AG04449 (cell line): ENCODE data around the gene CMTM3.

Experiments used
- CTCF ChIA-PET: fragments of 350-600 bp; formaldehyde crosslinking; extraction: SDS; loops from one replicate; lab custom pipeline; 2021; ENCODE audit warnings: antibody characterized with exemption; lab: Yijun Ruan, JAX
- POLR2A ChIA-PET: fragments of 400-600, 350-600 bp; formaldehyde crosslinking; extraction: SDS; loops from one replicate; lab custom pipeline; 2020; ENCODE audit warnings: antibody characterized with exemption, inconsistent platforms; lab: Yijun Ruan, JAX
- DNase-seq: peaks from one replicate; pipeline ENCODE4 v3.0.0-alpha.2; 2010; ENCODE audit warnings: low read depth, low spot score
- H3K4me3 ChIP-seq: 2 replicates; pipeline ENCODE4 v1.5.1; 2011; ENCODE audit warnings: low read depth, mild to moderate bottlenecking, control low read depth, low read length
- CTCF ChIP-seq: IDR thresholded peaks from one replicate; pipeline ENCODE4 v1.5.1; 2011; ENCODE audit warnings: mild to moderate bottlenecking, moderate library complexity, low read length, control low read depth, inconsistent platforms; ENCODE audit not compliant: insufficient read depth; ENCODE audit errors: missing control alignments

The CMTM3 gene

DNA sequence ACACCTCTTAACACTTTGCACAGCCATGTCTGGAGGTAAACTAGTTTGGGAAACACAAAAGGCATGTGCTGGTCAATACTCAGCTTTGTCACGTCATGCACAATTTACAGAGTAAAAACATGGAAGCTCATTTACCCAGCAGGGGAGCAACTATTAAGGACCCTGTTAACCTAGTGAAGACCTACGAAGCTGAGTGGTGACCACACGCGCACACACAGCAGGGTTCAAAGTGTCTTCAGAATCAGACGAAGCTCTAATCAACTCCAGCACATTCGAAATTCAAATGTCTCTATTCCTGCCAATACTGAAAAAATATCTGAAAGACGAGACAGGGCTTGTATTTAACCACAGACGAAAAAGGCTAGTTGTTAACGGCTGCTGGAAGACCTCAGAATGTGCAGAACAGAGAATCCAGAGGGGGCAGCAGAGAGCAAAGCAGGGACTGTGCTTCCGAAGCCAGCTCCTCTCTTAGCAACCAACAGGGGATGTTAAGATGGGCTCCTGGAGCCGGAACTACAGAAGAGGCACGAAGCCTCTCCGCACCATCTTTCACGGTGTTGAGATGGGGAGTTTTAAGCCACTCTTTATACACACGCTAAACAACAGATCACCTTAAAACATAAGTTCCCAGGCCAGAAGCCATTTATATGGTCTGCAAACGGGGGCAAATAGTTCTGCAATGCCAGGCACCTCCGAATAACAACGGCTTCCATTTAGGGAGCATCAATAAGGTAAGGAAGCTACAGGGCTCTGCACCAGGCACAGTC, 46.4 kb downstream of the CMTM3 start:
- peak; percentile 12 for DNase-seq
- CTCF ChIA-PET, result interaction anchor here (0.7 to 6.4 kb wide), 58 partner anchors 8 to 253 kb away, joined by 3 to 166 read pairs (median 6); partner anchors contain the start of genes CMTM3, DYNC1LI2, NAE1 and TK2
- peak; percentile 90 for TF ChIP-seq CTCF
- peak overlapping the region; percentile 0; the same call in 1 of the 2 replicates for H3K4me3 ChIP-seq
- POLR2A ChIA-PET, result interaction anchor here (0.6 to 1.0 kb wide), 3 partner anchors 32 to 89 kb away, joined by 3 to 5 read pairs (median 3); no protein-coding TSS in a partner anchor

- no peak for DNase-seq
- no peak overlapping the region for H3K4me3 ChIP-seq
- TF ChIP-seq CTCF, result no peak
- ChIA-PET POLR2A (interaction anchor here (1.0 kb wide), 1 partner anchor 33 kb away, joined by 5 read pairs; no protein-coding TSS in a partner anchor), CTCF (interaction anchor here (0.8 to 6.4 kb wide), 50 partner anchors 8 to 252 kb away, joined by 3 to 166 read pairs (median 6); partner anchors contain the start of genes DYNC1LI2, NAE1 and TK2)
Observed at GRCh38 chr16:66651474-66651765, 46.9 kb downstream of the CMTM3 start.

DNA sequence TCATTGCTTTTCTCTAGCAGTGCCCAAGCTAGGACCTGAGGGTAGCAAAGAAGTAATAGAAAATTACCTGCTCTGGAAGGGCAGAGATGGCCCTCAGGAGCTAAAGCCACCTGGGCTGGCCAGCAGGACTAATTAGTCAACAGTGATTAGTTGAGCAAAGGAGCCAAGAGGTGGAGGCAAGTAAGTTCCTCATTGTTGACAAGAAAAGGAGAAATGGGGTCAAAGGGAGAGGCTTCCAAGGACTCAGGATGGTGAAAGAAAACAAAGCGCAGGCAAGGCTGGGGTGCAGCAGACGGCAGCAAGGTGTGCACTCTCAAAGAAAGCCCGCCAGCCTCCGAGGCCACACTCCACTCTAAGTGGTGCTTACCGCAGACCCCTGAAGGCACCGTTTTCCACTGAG, 47.5 kb downstream of the CMTM3 start:
- ChIA-PET CTCF (interaction anchor here (0.8 to 6.4 kb wide), 29 partner anchors 9 to 246 kb away, joined by 3 to 166 read pairs (median 10); partner anchors contain the start of gene DYNC1LI2), POLR2A (no interaction called here)
- TF ChIP-seq CTCF, result no peak
- no peak for DNase-seq
- H3K4me3 ChIP-seq, result no peak overlapping the region

- no peak for DNase-seq
- no peak overlapping the region for H3K4me3 ChIP-seq
- CTCF ChIA-PET, result interaction anchor here (0.7 to 6.4 kb wide), 12 partner anchors 8 to 226 kb away, joined by 3 to 166 read pairs (median 14); partner anchors contain the start of gene DYNC1LI2
- POLR2A ChIA-PET, result no interaction called here
- no peak for TF ChIP-seq CTCF
Observed at GRCh38 chr16:66652661-66653360, 48.3 kb downstream of the CMTM3 start.

DNA sequence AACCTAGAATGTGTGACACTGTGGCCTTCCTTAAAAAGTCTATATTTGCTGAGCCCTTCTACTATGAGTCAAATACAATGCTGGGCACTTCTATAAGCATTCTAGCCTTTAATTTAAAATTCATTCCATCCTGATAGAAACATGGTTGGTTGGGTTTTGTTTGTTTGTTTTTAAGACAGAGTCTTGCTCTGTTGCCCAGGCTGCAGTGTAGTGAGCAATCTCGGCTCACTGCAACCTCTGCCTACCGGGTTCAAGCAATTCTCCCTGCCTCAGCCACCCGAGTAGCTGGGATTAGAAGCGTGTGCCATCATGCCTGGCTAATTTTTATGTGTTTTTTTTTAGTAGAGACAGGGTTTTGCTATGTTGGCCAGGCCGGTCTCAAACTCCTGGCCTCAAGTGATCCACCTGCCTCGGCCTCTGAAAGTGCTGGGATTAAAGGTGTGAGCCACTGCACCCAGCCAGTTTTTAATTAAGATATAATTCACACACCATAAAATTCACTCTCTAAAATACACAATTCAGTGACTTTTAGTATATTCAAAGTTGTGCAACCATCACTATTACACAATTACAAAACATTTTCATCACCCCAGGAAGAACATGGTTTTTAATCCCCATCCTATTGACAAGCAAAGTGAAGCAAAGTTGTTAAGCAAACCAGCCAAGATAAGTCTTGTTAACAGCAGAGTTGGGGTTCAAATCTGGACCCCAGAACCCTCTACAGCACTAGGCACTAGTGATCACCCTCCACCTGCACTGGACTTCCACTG, 49.3 kb downstream of the CMTM3 start:
- DNase-seq, result no peak
- POLR2A ChIA-PET, result no interaction called here
- CTCF ChIA-PET, result interaction anchor here (1.1 to 6.4 kb wide), 8 partner anchors 7 to 219 kb away, joined by 3 to 166 read pairs (median 18); no protein-coding TSS in a partner anchor
- no peak overlapping the region for H3K4me3 ChIP-seq
- TF ChIP-seq CTCF, result no peak
